Measurements from ENCODE around the gene CASP8.

CASP8 gene

DNA sequence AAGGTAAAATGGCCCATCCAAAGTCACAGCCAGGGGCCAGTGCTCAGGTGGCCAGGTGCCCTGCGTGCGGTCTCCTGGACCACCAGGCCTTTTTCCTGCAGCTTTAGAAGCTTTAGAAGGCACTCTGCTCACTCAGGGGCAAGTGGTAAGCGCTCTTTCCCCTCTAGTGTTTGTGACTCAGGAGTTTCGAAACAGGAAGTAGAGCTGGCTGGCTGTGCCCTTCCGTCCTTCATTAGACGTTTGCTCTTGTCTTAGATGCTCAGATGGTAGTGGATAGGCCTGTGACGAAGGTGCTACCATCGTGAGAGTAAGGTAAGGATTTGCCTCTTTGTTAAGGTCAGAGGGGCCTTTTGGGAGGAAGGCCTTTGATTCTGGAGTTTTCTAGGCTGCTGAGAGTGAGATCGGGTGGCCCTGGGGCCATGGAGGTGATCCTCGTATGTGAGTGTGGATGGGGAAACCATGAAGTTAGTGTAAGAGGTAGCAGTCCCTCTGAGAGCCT lies at the start of gene CASP8:
TSS of gene CASP8 (plus strand) at position 235 of the 499 bp plus-strand sequence. CDS start 5,951 bp downstream, outside the sequence.
- Histone ChIP-seq H3K9me3 (ENCODE audit: control insufficient read depth, insufficient read depth, low read depth, low read length) (no peaks in the 10 kb centered on the region), H3K36me3 (ENCODE audit: control insufficient read depth, insufficient read depth, low read length) (no peaks in the 10 kb centered on the region), H3K9ac (ENCODE audit: low read length) (no peak within 1 kb of the TSS), H3K4me1 (ENCODE audit: control insufficient read depth, insufficient read depth, low read length) (peaks cover 30% of the 10 kb centered on the region), H3K27ac (ENCODE audit: low read depth, low read length) (no peak within 1 kb of the TSS), H3K4me3 (ENCODE audit: low read depth, low read length) (no peak within 1 kb of the TSS), H3K27me3 (ENCODE audit: control insufficient read depth, insufficient read depth, low read length) (no peaks in the 10 kb centered on the region)

DNA sequence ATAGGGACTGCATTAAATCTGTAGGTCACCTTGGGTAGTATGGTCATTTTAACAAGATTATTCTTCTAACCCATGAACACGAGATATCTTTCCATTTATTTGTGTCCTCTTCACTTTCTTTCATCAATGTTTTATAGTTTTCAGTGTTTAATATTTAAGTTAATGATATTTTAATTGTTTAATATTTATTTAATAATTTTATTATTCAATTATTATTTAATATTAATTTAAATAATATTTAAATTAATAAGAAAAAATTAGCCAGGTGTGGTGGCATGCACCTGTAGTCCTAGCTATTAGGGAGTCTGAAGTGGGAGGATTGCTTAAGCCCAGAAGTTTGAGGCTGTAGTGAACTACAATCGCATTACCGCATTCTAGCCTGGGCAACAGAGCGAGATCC lies 44.4 kb upstream of the CASP8 start:
- Histone ChIP-seq H3K36me3 (ENCODE audit: control insufficient read depth, insufficient read depth, low read length) (peaks cover 2% of the 10 kb centered on the region; the same call in 1 of the 2 replicates), H3K27me3 (ENCODE audit: control insufficient read depth, insufficient read depth, low read length) (no peaks in the 10 kb centered on the region), H3K4me1 (ENCODE audit: control insufficient read depth, insufficient read depth, low read length) (peaks cover 21% of the 10 kb centered on the region), H3K4me3 (ENCODE audit: low read depth, low read length) (no peak overlapping the region), H3K27ac (ENCODE audit: low read depth, low read length) (no peak overlapping the region), H3K9me3 (ENCODE audit: control insufficient read depth, insufficient read depth, low read depth, low read length) (no peaks in the 10 kb centered on the region; the same call in 1 of the 2 replicates), H3K9ac (ENCODE audit: low read length) (no peak overlapping the region)

DNA sequence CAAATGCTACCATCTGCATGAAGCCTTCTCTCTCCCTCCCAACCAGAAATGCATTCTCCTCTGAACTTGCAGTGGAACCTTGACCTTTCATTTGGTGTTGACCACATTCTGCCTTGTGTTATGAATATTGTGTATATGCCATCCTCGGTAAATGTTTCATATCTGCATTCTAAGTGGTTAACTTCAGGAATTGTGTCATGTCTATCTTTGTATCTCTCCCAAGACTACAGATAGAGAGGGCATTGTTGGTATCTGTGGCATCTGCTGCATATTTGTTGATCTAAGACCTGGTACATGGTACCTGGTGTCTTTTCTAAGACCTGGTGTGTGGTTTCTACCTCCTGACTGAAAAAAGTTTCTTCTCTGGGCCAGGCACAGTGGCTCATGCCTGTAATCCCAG lies 43.4 kb upstream of the CASP8 start:
- Histone ChIP-seq H3K36me3 (ENCODE audit: control insufficient read depth, insufficient read depth, low read length) (no peaks in the 10 kb centered on the region; the same call in 1 of the 2 replicates), H3K27me3 (ENCODE audit: control insufficient read depth, insufficient read depth, low read length) (no peaks in the 10 kb centered on the region), H3K27ac (ENCODE audit: low read depth, low read length) (no peak overlapping the region), H3K4me3 (ENCODE audit: low read depth, low read length) (no peak overlapping the region), H3K9ac (ENCODE audit: low read length) (no peak overlapping the region), H3K4me1 (ENCODE audit: control insufficient read depth, insufficient read depth, low read length) (peaks cover 28% of the 10 kb centered on the region), H3K9me3 (ENCODE audit: control insufficient read depth, insufficient read depth, low read depth, low read length) (no peaks in the 10 kb centered on the region; the same call in 1 of the 2 replicates)

DNA sequence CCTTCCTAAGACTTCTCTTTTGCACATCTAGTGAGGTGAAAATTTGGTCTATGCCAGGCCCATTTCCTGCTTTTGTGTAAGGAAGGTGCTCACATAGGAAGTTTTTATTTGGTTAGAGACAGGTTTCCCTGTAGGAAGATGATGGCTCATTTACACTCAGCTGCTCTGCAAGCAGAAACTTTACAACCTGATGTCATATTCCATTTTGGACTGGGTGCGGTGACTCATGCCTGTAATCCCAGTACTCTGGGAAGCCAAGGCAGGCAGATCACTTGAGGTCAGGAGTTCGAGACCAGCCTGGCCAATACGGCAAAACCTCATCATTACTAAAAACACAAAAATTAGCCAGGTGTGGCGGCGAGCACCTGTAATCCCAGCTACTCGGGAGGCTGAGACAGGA lies 41.6 kb upstream of the CASP8 start:
- no peaks in the 10 kb centered on the region for H3K27me3 ChIP-seq (ENCODE audit: control insufficient read depth, insufficient read depth, low read length)
- H3K9ac ChIP-seq (ENCODE audit: low read length) = no peak overlapping the region
- H3K27ac ChIP-seq (ENCODE audit: low read depth, low read length) = no peak overlapping the region
- H3K9me3 ChIP-seq (ENCODE audit: control insufficient read depth, insufficient read depth, low read depth, low read length) = no peaks in the 10 kb centered on the region; the same call in 1 of the 2 replicates
- peaks cover 28% of the 10 kb centered on the region for H3K4me1 ChIP-seq (ENCODE audit: control insufficient read depth, insufficient read depth, low read length)
- H3K36me3 ChIP-seq (ENCODE audit: control insufficient read depth, insufficient read depth, low read length) = no peaks in the 10 kb centered on the region; the same call in 1 of the 2 replicates
- H3K4me3 ChIP-seq (ENCODE audit: low read depth, low read length) = no peak overlapping the region

DNA sequence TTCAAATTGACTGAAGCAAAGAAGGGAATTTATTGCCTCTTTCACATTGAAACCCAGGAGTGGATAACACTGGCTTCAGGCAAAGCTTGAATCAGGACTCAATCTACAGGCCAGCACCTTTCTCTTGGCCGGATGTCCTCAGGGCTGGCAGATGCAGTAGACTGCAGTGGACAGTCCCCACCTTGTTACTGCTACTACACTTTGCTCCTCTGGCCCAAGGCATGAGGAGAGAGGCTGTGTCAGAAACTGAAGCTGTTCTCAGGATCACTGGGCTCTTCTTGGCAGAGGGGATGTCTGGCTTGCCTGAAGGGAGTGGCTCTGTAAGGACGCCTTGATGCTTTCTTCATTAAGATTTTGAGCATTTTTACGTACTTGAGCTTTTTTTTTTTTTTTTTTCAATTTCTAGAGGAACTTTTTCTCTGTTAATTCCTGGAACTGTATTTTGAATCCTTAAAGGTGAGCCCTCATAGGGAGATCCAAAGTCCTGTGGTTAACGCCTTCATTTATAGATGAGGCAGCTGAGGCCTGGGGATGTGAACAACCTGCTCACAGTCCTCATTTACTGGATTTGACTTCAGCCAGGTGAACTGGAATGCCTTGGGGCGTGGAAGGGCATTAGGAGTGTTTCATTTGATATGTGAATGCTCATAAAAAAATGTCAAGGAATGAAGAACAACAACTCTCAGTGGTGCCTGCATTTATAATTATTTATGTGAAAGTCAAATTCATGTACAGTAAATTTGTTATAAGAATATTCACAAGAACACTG lies 40.8 kb upstream of the CASP8 start:
- H3K4me1 ChIP-seq (ENCODE audit: control insufficient read depth, insufficient read depth, low read length) = peaks cover 28% of the 10 kb centered on the region

DNA sequence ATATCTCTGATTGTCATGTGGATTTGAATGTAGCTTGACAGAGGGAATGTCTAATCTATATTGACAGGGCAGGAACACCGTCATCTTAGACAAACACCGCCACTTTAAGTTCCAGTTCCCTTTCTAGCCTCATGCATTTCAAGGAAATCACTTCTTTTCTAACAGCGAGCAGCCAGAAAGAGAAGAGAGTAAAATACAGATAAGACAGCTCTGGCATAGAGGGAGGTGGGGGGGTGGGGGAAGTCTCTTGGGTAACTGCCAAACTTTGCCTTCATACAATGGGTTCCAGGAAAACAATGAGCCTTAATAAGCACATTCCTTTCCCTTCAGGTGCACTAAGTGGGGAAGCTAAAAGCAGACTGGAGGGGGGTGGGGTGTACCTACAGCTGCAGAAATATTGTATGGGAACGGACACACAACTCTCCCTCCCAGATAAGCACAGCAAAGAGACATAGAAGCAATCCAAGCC lies 40.2 kb upstream of the CASP8 start:
- Histone ChIP-seq H3K4me1 (ENCODE audit: control insufficient read depth, insufficient read depth, low read length) (peaks cover 28% of the 10 kb centered on the region), H3K9ac (ENCODE audit: low read length) (peak overlapping the region; percentile 77), H3K36me3 (ENCODE audit: control insufficient read depth, insufficient read depth, low read length) (no peaks in the 10 kb centered on the region; the same call in 1 of the 2 replicates), H3K27ac (ENCODE audit: low read depth, low read length) (peak overlapping the region; percentile 84; the same call in 1 of the 2 replicates), H3K27me3 (ENCODE audit: control insufficient read depth, insufficient read depth, low read length) (no peaks in the 10 kb centered on the region), H3K9me3 (ENCODE audit: control insufficient read depth, insufficient read depth, low read depth, low read length) (no peaks in the 10 kb centered on the region; the same call in 1 of the 2 replicates), H3K4me3 (ENCODE audit: low read depth, low read length) (peak overlapping the region; percentile 2; the same call in 1 of the 2 replicates)

More for the DNA sequence above, 40.8 kb upstream of the CASP8 start:
- Histone ChIP-seq H3K27ac (ENCODE audit: low read depth, low read length) (peak overlapping the region; percentile 84; the same call in 1 of the 2 replicates), H3K36me3 (ENCODE audit: control insufficient read depth, insufficient read depth, low read length) (no peaks in the 10 kb centered on the region; the same call in 1 of the 2 replicates), H3K9me3 (ENCODE audit: control insufficient read depth, insufficient read depth, low read depth, low read length) (no peaks in the 10 kb centered on the region; the same call in 1 of the 2 replicates), H3K4me3 (ENCODE audit: low read depth, low read length) (peak overlapping the region; percentile 2; the same call in 1 of the 2 replicates), H3K9ac (ENCODE audit: low read length) (peak overlapping the region; percentile 50), H3K27me3 (ENCODE audit: control insufficient read depth, insufficient read depth, low read length) (no peaks in the 10 kb centered on the region)

DNA sequence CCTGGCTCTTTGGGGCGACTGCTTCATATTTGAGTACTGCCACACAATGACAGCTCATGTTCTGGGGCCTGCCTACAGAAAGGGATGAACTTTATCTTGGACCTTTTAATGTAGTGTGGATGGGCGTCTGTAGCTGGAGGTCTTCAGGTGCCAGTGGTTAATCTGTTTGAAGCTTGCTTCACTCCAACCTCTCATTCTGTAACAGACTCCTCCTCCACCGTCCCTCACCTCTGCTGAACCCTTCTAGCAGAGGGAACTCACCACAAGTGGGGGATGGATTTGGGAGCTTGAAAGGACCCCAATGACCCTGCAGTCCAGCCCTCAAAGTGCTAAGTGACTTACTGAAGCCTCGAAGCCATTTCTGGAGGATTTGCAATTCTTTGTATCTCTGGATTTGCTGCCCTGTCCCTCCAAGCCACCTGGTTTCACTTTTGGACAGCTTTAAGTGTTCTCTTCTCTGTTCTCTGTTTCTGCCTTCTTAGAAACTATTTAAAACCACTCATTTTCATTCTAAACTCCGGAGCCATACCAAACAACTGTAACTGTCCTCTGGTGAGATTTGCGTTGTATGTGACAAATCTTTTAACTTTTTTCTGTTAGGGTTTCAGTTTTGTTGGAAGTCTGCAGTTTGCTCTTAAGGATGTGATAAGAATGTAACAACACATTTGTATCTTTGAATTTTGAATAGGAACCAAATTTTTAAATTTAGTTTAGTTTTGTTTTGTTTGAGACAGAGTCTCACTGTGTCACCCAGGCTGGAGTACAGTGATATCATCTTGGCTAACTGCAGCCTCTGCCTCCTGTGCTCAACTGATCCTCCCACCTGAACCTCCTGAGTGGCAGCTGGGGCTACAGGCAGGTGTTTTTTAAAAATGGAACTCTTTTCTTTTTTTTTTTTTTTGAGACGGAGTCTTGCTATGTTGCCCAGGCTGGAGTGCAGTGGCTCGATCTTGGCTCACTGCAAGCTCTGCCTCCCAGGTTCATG lies 37.0 kb upstream of the CASP8 start:
- no peak overlapping the region for H3K4me3 ChIP-seq (ENCODE audit: low read depth, low read length)
- H3K9ac ChIP-seq (ENCODE audit: low read length) = no peak overlapping the region
- peaks cover 28% of the 10 kb centered on the region for H3K4me1 ChIP-seq (ENCODE audit: control insufficient read depth, insufficient read depth, low read length)

DNA sequence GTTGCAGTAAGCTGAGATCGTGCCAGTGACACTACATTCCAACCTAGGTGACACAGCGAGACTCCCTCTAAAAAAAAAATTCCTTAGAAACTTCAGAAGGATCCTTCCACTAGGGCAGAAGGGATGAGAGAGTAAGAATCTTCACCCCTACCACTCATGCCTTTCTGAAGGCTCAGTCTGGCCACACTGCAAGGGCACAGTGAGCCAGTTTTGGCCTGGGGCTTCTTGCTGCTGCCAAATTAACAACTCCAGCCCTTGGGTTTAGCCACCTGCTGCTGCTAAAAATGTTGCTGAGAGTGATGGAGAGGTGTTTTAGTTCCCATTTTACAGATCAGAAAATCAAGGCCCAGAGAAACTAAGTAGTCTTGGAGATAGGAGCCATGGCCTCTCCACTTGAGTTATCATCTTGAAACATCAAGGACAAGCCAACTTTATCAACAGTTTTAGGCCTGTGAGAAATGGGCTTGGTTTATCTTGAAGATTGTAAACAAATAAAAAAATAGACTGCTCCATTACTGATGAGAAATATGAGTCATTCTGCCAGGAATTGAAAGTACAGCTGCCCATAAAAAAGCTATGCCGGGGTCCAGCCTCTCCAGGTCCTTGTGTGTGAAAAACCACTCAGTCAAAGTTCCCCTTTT lies 31.9 kb upstream of the CASP8 start:
- Histone ChIP-seq H3K4me1 (ENCODE audit: control insufficient read depth, insufficient read depth, low read length) (peaks cover 7% of the 10 kb centered on the region), H3K4me3 (ENCODE audit: low read depth, low read length) (no peak overlapping the region), H3K9me3 (ENCODE audit: control insufficient read depth, insufficient read depth, low read depth, low read length) (no peaks in the 10 kb centered on the region), H3K27me3 (ENCODE audit: control insufficient read depth, insufficient read depth, low read length) (no peaks in the 10 kb centered on the region), H3K9ac (ENCODE audit: low read length) (no peak overlapping the region), H3K27ac (ENCODE audit: low read depth, low read length) (no peak overlapping the region), H3K36me3 (ENCODE audit: control insufficient read depth, insufficient read depth, low read length) (no peaks in the 10 kb centered on the region)

More for the DNA sequence above, 37.0 kb upstream of the CASP8 start:
- H3K27me3 ChIP-seq (ENCODE audit: control insufficient read depth, insufficient read depth, low read length) = no peaks in the 10 kb centered on the region
- no peaks in the 10 kb centered on the region; the same call in 1 of the 2 replicates for H3K36me3 ChIP-seq (ENCODE audit: control insufficient read depth, insufficient read depth, low read length)
- H3K9me3 ChIP-seq (ENCODE audit: control insufficient read depth, insufficient read depth, low read depth, low read length) = no peaks in the 10 kb centered on the region; the same call in 1 of the 2 replicates
- H3K27ac ChIP-seq (ENCODE audit: low read depth, low read length) = no peak overlapping the region

DNA sequence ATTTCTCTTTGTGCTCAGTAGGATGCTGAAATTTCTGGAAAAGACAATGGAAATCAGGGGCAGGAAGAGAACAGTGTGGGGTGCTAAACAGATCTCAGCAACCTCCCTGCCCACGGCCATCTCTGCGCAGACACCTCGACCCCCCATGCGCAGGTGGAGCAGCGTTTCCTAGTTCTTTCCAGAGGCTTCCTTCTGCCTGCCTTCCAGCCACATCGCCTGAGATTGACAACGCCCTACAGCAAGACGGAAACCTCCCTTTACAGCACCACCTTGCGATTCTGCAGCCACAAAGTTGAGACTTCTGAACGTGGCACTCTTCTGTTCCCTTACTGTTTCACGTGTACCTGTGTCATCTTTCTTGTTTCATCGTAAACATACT lies 31.4 kb upstream of the CASP8 start:
- Histone ChIP-seq H3K27ac (ENCODE audit: low read depth, low read length) (no peak overlapping the region), H3K4me3 (ENCODE audit: low read depth, low read length) (no peak overlapping the region)

DNA sequence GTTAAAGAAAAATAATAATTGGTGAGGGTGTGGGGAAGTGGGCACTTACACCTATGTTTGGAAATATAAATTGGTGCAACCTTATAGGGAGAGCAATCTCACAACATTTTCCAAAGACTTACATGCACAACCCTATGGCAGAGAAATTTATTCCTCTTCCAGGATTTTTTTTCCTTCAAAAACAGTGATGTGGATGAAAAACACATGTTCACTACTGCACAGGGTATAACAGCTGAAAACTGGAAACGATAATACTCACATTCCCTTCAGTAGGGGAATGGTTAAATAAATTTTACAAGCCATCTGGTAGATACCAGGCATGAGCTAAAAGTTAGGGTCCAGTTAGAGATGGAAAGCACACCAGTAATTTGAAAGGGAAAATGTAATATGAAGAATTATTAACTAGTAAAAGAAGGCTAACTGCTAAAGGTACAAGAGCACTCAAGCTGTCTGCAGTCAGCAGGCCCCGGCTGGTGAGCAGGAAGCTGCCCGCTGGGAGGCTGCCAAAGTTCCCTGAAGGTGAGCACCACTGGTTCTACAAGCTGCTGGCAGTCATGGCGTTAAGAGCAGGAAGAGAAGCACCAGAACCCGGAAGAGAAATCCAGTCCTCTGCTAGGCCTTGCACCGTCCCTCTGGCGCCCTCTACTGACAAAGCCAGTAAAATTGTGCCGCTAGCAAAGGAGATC lies 28.4 kb upstream of the CASP8 start:
- H3K9ac ChIP-seq (ENCODE audit: low read length) = no peak overlapping the region
- peaks cover 15% of the 10 kb centered on the region for H3K4me1 ChIP-seq (ENCODE audit: control insufficient read depth, insufficient read depth, low read length)
- no peak overlapping the region for H3K4me3 ChIP-seq (ENCODE audit: low read depth, low read length)
- peak overlapping the region; percentile 26; the same call in 1 of the 2 replicates for H3K27ac ChIP-seq (ENCODE audit: low read depth, low read length)
- H3K27me3 ChIP-seq (ENCODE audit: control insufficient read depth, insufficient read depth, low read length) = no peaks in the 10 kb centered on the region
- no peaks in the 10 kb centered on the region for H3K9me3 ChIP-seq (ENCODE audit: control insufficient read depth, insufficient read depth, low read depth, low read length)
- H3K36me3 ChIP-seq (ENCODE audit: control insufficient read depth, insufficient read depth, low read length) = no peaks in the 10 kb centered on the region

More for the DNA sequence above, 31.4 kb upstream of the CASP8 start:
- Histone ChIP-seq H3K27me3 (ENCODE audit: control insufficient read depth, insufficient read depth, low read length) (no peaks in the 10 kb centered on the region), H3K4me1 (ENCODE audit: control insufficient read depth, insufficient read depth, low read length) (peaks cover 7% of the 10 kb centered on the region), H3K9me3 (ENCODE audit: control insufficient read depth, insufficient read depth, low read depth, low read length) (no peaks in the 10 kb centered on the region), H3K36me3 (ENCODE audit: control insufficient read depth, insufficient read depth, low read length) (no peaks in the 10 kb centered on the region), H3K9ac (ENCODE audit: low read length) (no peak overlapping the region)
